CD4-positive, alpha-beta T cell treated with Interleukin-12 subunit alpha and Interleukin-12 subunit beta, for 1 hour (primary cell): ENCODE results near the gene FUT1.
"Not testable (repeated sequence)": the region's sequence is repeated elsewhere in the genome, so short reads cannot be mapped to it uniquely, and the experiment has no call there.

Experiments
- DNase-seq: peaks from one replicate; pipeline ENCODE4 v3.0.0-alpha.2; 2020

Gene FUT1

GRCh38 chr19:48740164-48740972, 12.1 kb downstream of the FUT1 start, which contains the start of gene RASIP1:
Gene RASIP1 (minus strand): TSS chr19:48740610. CDS start chr19:48740282, 328 bp downstream.
- no peak for DNase-seq

GRCh38 chr19:48739404-48740163, 12.9 kb downstream of the FUT1 start:
- DNase-seq = no peak

GRCh38 chr19:48738557-48739403, 13.7 kb downstream of the FUT1 start:
- peak; percentile 94 for DNase-seq

DNA sequence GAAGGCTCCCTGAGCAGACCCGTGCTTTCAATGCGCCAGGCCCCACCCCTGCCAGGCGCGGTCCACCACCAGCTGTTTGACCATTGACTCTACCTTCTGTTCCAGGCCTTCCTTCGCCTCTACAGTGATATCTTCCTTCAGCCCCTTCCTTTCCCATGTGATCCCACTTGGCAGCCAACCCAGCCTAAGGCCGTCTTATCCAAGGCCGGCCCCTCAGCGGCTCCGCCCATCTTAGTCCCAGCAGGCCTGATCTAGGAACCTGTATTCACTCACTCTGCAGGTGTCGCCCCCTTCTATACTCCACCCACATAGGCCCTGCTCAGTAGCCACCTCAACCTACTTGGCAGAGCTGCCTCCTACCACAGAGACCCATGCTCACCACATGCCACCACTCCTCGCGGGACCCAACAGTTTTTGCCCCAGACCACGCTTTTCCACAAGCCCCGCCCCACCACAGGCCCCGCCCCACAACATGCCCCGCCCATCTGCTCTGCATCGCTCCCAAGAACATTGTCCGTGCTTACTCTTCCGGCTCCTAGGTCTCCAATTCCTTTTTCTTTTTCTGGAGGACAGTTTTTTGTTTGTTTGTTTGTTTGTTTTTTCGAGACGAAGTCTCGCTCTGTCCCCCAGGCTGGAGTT, 15.0 kb downstream of the FUT1 start:
- DNase-seq = no peak

DNA sequence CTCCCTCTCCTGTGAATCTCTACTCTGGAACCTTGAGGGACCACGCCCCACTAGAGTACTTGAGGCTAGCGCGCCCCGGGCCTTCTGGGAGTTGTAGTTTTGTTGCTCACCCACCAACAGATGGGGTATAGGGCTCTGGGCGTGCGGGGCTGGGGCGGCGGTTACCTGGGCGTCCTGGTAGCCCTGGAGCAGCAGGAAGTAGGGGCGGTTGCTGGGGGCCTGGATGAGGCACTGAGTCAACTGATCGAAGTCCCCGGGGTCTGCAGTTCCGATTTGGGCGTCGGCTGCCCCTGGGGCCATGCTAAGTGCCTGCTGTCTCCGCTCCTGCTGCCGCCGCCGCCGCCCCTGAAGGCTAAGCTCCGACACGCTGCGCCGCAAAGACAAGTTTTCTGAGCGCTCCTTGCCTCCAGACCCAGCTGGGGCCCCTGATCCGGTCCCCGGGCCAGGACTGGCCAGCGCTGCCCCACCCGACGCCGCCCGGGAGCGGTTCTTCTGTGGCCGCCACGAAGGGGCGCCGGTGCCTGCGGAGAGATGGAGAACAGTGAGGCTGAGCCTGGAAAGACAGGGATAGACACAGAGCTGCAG, 17.3 kb downstream of the FUT1 start:
- no peak for DNase-seq

DNA sequence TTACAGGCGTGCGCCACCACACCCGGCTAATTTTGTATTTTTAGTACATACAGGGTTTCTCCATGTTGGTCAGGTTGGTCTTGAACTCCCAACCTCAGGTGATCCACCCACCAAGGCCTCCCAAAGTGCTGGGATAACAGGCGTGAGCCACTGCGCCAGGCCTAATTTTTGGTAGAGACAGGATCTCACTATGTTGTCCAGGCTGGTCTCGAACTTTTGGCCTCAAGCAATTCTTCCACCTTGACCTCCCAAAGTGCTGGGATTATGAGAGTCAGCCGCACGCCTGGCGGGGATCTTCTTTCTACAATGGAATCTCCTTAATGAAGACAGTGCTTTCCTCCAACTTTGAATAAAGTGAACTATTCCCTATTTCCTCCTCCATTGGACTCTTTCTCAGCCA, 17.8 kb downstream of the FUT1 start:
- DNase-seq = no peak

DNA sequence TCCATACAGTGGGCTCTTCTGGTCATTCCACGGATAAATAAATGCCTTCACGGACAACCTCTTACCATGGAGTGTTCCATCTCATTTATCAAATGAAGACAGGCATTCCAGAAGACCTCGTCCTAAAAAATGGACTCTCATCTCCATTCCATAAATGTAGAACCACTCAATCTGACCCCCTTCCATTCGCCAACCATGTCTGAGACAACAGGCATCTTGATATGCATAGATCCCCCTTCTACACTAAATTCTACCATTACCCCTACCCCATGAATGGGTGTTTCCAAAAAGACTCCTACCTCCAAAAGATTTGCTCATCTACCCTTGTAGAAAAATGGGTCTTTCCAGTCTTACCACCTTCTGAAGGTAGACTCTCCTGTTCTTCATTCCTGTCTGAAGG, 21.0 kb downstream of the FUT1 start:
- DNase-seq = no peak

- DNase-seq = no peak
Observed at GRCh38 chr19:48728911-48729664, 23.4 kb downstream of the FUT1 start.

DNA sequence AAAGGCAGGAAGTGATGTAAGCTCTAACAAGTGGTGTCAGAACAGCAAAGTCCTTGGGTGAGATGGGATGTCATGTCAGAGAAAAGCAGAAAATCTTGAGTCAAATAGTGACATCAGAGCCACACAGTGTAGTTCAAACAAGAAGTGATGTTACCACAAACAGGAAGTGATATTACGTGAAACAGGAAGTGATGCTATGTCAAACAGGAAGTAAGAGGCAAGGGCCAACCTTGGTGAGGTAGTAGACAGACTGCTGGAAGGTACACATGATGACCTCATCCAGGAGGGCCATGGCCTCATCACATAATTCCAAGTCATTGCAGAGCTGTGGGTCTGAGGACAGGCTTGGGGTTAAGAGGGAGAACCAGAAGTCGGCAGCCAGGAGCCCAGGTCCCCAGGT, 25.9 kb downstream of the FUT1 start:
- DNase-seq = peak; percentile 68

DNA sequence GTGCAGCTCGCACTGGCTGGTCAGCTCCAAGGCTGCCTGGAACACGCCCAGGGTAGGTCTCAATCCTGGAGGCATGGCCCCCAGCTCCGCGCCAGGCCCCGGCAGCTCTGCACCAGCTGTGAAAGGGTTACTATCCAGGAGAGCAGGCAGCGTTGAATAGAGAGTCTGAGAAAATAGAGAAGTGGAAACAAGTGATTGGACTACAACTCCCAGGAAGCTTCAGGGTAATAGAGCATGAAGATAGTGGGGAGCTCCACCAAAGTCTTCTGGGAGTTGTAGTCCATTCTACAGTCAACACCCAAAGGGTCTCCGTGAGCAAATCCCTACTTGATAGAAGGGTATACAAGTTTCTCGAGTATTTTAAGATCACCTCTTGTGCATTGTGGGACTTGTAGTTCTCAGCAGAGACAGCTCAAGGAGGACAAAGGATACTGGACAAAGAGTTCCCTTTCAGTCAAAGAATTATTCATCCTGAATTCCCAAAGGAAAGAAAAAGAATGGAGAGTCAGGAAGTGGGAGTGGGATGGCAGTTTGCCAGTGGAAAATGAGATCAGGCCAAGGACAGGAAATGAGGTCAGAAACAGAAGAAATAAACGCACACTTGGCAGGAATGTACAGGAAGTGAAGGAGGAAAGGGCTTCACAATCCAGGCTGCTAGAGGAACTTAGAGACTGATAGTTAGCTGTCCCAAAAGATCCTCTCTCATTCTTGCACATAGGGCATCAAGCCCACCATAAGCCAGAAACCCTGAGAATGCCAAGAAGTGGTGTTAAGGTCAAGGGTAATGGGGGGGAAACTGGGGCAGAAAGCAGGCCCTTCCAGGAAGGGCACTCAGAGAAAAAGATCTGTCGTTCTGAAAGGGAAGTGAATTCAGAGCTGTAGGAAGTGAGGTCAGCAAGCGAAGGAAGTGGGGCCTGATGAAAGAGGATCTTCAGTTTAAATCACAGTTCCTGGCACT, 27.4 kb downstream of the FUT1 start:
- peak; percentile 72 for DNase-seq

GRCh38 chr19:48722196-48722708, 30.2 kb downstream of the FUT1 start:
- no peak for DNase-seq

GRCh38 chr19:48720613-48721296, 31.7 kb downstream of the FUT1 start:
- DNase-seq = peak; percentile 94

GRCh38 chr19:48720251-48720612, 32.2 kb downstream of the FUT1 start:
- DNase-seq = no peak

GRCh38 chr19:48719263-48720171, 32.9 kb downstream of the FUT1 start, which contains the start of gene MAMSTR:
Gene MAMSTR (minus strand): TSS chr19:48719725. CDS start chr19:48719031, 694 bp downstream.
- no peak for DNase-seq

DNA sequence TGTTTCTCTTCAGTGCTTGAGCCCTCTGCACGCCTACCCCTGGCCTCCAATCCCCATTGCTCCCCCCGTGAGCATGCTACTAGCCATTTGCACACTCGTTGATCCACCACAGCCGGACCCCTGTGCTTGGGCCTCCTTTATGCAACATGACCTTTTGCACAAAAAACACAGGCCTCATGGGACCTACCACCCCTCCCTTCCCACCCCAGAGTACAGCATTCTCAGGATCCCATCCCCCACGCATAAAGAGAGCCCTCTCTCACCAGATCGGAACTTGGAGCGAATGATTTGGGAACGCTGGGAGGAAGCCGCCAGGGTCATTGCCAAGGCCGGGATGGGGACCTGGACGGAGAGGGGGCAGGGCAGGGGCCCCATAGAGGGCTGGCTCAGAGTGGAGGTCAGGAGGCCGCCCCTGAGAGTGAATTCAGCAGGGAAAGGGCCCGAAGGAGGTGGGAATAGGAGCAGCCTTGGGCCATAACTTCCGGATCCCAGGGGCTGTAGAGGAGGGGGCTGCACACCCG, 33.7 kb downstream of the FUT1 start:
- no peak for DNase-seq

DNA sequence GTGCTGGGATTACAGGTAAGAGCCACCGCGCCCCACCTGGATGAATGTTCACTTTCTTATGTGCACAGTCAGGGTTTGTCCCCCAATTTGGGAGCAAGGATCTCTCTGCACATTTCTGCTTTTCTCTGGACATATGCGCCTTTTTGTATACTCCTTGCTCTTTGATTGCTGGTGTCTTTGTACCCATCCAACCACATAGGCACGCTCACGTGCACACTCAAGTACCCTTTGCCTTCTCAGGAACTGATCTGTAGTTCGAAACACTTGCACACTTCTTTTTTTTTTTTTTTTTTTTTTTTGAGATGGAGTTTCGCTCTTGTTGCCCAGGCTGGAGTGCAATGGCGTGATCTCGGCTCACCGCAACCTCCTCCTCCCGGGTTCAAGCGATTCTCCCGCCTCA, 34.3 kb downstream of the FUT1 start:
- not testable (repeated sequence) for DNase-seq

GRCh38 chr19:48716562-48717291, 35.7 kb downstream of the FUT1 start:
- no peak for DNase-seq
